Naive B cell (primary cell): ENCODE data around the gene AHCYL2. TPM values are rescaled to one million over a fixed set of nuclear protein-coding genes. Genes with fewer than 3 reads are reported as not detected.
"Not testable (repeated sequence)": the region's sequence is repeated elsewhere in the genome, so short reads cannot be mapped to it uniquely, and the experiment has no call there.

Source experiments
- ATAC-seq, 2 donors: fragments of 150-1000 bp; cut with Tn5 transposase; 2 replicates each; pipeline ENCODE4 v1.10.0; 2021; ENCODE audit warnings: low read depth in 2 of 2, mild to moderate bottlenecking in 2 of 2, moderate library complexity in 2 of 2
- DNase-seq: peaks from one replicate; pipeline ENCODE4 v3.0.0; 2022
- H3K27ac Mint-ChIP-seq, 6 donors: one replicate each; pipeline ENCODE4 v1.8.0; 2020 to 2022; ENCODE audit warnings: mild to moderate bottlenecking in 6 of 6, mixed read lengths in 6 of 6, moderate library complexity in 5 of 6, inconsistent platforms in 2 of 6
- H3K27me3 Mint-ChIP-seq, 3 donors: one replicate each; pipeline ENCODE4 v1.8.0; 2021 to 2022; ENCODE audit warnings: mixed read lengths in 3 of 3, mild to moderate bottlenecking in 1 of 3
- H3K36me3 Mint-ChIP-seq, 2 donors: one replicate each; pipeline ENCODE4 v1.8.0; 2020 to 2022; ENCODE audit warnings: mixed read lengths in 2 of 2, inconsistent platforms in 1 of 2, mild to moderate bottlenecking in 1 of 2
- H3K4me1 Mint-ChIP-seq, 3 donors: one replicate each; pipeline ENCODE4 v1.8.0; 2020 to 2022; ENCODE audit warnings: mixed read lengths in 3 of 3, inconsistent platforms in 1 of 3, mild to moderate bottlenecking in 1 of 3, moderate library complexity in 1 of 3
- H3K4me3 Mint-ChIP-seq, 8 donors: one replicate each; pipeline ENCODE4 v1.8.0; 2020 to 2022; ENCODE audit warnings: mild to moderate bottlenecking in 8 of 8, mixed read lengths in 8 of 8, moderate library complexity in 8 of 8, inconsistent platforms in 2 of 8
- H3K9me3 Mint-ChIP-seq, 7 donors: one replicate each; pipeline ENCODE4 v1.8.0; 2020 to 2022; ENCODE audit warnings: mixed read lengths in 7 of 7, mild to moderate bottlenecking in 5 of 7, inconsistent platforms in 2 of 7, moderate library complexity in 1 of 7
- polyA plus RNA-seq, 6 donors: library from polyadenylated mRNA; unstranded; fragments of 300-500 nt; fragmentation: Illumina TruSeq; gene quantifications; one replicate each; pipeline ENCODE4 v1.2.3, GENCODE V29; 2021; ENCODE audit warnings: low read depth in 6 of 6

AHCYL2 gene
- polyA plus RNA-seq, 6 donors from 2014 or later: 3.6 to 9.9 (median 5.3) TPM

DNA sequence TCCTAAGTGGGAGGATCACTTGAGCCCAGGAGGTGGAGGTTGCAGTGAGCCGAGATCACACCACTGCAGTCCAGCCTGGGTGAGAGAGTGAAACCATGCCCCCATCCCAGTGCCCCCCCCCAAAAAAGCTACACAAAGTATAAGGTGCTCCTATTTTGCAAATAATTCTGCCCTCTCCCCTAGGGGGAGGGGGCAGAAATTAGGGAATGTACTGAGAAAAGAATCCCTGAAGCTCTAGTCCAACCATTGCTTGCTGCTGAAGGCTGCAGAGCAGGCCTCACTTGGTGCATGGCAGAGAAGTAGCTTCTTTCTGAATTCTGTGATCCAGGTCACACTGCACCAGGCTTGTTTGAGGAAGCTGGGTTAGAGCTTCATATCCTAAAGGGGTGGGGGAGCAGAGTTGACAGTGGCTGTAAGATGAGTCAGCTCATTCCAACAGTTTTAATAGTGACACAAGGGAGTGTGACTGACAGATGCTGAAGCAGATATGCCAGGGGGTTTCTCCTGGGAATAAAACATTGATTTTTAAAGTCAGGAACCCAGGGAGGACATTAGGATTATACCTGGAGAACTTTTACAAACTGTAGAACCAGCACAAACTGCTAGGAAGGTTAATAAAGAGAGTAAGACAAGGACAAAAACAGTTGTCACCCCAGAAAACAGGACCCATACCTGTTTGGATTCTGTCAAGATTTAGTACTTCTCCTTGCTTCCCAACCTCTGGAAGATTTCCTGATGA, 176.6 kb downstream of the AHCYL2 start:
- H3K36me3 Mint-ChIP-seq: peaks cover 7 to 17% of the 10 kb centered on the region in 2 donors
- H3K4me1 Mint-ChIP-seq: no peaks in the 10 kb centered on the region
- no peaks in the 10 kb centered on the region for H3K27me3 Mint-ChIP-seq
- DNase-seq: no peak
- H3K4me3 Mint-ChIP-seq: no peak overlapping the region
- no peaks in the 10 kb centered on the region for H3K9me3 Mint-ChIP-seq
- no peak for ATAC-seq
- H3K27ac Mint-ChIP-seq: peak overlapping the region in 1 of 6 donors; percentile 72

- DNase-seq (no peak), ATAC-seq (no peak)
- H3K27ac Mint-ChIP-seq: peak overlapping the region in 1 of 6 donors; percentile 5
- no peaks in the 10 kb centered on the region for H3K27me3 Mint-ChIP-seq
- H3K4me3 Mint-ChIP-seq: no peak overlapping the region
- H3K36me3 Mint-ChIP-seq: peaks cover 7 to 15% of the 10 kb centered on the region in 2 donors
- no peaks in the 10 kb centered on the region for H3K9me3 Mint-ChIP-seq
- H3K4me1 Mint-ChIP-seq: no peaks in the 10 kb centered on the region
Observed at GRCh38 chr7:129401967-129402860, 177.4 kb downstream of the AHCYL2 start.

GRCh38 chr7:129405527-129405926, 180.7 kb downstream of the AHCYL2 start:
- Mint-ChIP-seq H3K9me3 (no peaks in the 10 kb centered on the region), H3K4me3 (no peak overlapping the region), H3K27ac (no peak overlapping the region), H3K36me3 (peaks cover 27 to 28% of the 10 kb centered on the region in 2 donors), H3K4me1 (no peaks in the 10 kb centered on the region), H3K27me3 (no peaks in the 10 kb centered on the region)
- ATAC-seq (no peak), DNase-seq (no peak)

- H3K27me3 Mint-ChIP-seq, H3K4me3 Mint-ChIP-seq, DNase-seq, H3K4me1 Mint-ChIP-seq, ATAC-seq, H3K9me3 Mint-ChIP-seq: not testable (repeated sequence)
- Mint-ChIP-seq H3K36me3 (peaks cover 40 to 52% of the 10 kb centered on the region in 2 donors), H3K27ac (peak overlapping the region in 1 of 6 donors; percentile 3)
Observed at GRCh38 chr7:129410238-129410637, 185.4 kb downstream of the AHCYL2 start.

GRCh38 chr7:129412501-129412900, 187.7 kb downstream of the AHCYL2 start:
- ATAC-seq: no peak
- peaks cover 38 to 43% of the 10 kb centered on the region in 2 donors for H3K36me3 Mint-ChIP-seq
- no peak overlapping the region for H3K27ac Mint-ChIP-seq
- no peaks in the 10 kb centered on the region for H3K27me3 Mint-ChIP-seq
- peaks cover 0 to 10% (median 3%) of the 10 kb centered on the region in 7 donors for H3K9me3 Mint-ChIP-seq
- no peak overlapping the region for H3K4me3 Mint-ChIP-seq
- no peak for DNase-seq
- H3K4me1 Mint-ChIP-seq: no peaks in the 10 kb centered on the region

DNA sequence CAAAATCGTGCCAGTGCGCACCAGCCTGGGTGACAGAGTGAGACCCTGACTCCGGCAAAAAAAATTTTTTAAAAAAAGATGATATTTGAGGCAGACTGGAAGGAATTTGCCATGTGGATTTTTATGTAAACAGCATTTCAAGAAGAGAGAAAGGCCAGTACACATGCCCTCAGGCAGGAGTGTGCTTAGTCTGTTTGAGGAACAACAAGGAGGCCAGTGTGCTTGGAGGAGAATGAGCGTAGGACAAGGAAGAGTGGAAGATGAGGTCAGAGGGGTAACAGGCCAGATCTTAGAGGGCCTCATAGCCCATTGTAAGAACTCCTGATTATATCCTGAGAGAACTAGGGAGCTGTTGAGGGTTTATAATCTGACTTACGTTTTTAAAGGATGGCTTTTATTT, 192.2 kb downstream of the AHCYL2 start:
- no peaks in the 10 kb centered on the region for H3K4me1 Mint-ChIP-seq
- DNase-seq: no peak
- H3K27me3 Mint-ChIP-seq: no peaks in the 10 kb centered on the region
- peaks cover 0 to 7% (median 0%) of the 10 kb centered on the region in 7 donors for H3K9me3 Mint-ChIP-seq
- H3K27ac Mint-ChIP-seq: no peak overlapping the region
- H3K4me3 Mint-ChIP-seq: no peak overlapping the region
- ATAC-seq: no peak
- peaks cover 21 to 25% of the 10 kb centered on the region in 2 donors for H3K36me3 Mint-ChIP-seq

- ATAC-seq: no peak
- peaks cover 7 to 20% of the 10 kb centered on the region in 2 donors for H3K36me3 Mint-ChIP-seq
- no peak for DNase-seq
- no peaks in the 10 kb centered on the region for H3K27me3 Mint-ChIP-seq
- H3K4me1 Mint-ChIP-seq: no peaks in the 10 kb centered on the region
- no peak overlapping the region for H3K27ac Mint-ChIP-seq
- H3K4me3 Mint-ChIP-seq: no peak overlapping the region
- no peaks in the 10 kb centered on the region for H3K9me3 Mint-ChIP-seq
Observed at GRCh38 chr7:129421717-129422250, 197.0 kb downstream of the AHCYL2 start.

GRCh38 chr7:129422727-129423126, 197.9 kb downstream of the AHCYL2 start:
- H3K36me3 Mint-ChIP-seq: peaks cover 7 to 20% of the 10 kb centered on the region in 2 donors
- no peak overlapping the region for H3K27ac Mint-ChIP-seq
- no peak for ATAC-seq
- H3K27me3 Mint-ChIP-seq: no peaks in the 10 kb centered on the region
- H3K4me1 Mint-ChIP-seq: no peaks in the 10 kb centered on the region
- H3K4me3 Mint-ChIP-seq: no peak overlapping the region
- H3K9me3 Mint-ChIP-seq: no peaks in the 10 kb centered on the region
- no peak for DNase-seq

DNA sequence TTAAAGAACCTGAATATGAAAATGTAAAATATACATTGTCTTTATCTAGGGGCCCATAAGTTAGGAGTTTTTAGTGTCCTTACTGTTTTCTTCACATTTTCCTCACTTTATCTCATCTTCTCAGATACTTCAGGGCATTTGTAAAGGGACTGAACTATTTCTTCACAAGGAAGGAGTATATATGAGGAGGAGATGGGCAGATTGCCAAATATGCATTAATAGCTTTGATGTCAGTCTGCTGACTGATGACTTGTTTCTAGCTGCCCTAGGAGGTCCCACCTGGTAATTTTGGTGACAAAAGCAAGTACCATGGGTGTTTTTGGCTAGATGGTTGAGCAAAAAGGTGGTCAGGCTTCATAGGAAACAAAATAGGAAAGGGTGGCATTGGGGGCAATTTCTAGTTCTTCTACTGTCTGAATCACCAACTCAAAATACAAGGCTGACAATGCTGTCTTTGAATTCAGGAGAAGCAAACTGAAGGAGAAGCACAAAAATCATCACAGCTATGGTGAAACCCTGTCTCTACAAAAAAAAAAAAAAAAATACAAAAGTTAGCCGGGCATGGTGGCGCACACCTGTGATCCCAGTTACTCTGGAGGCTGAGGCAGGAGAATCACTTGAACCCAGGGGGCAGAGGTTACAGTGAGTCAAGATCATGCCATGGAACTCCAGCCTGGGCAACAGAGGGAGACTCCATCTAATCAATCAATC, 199.0 kb downstream of the AHCYL2 start:
- Mint-ChIP-seq H3K27ac (no peak overlapping the region), H3K27me3 (no peaks in the 10 kb centered on the region), H3K4me1 (no peaks in the 10 kb centered on the region), H3K4me3 (no peak overlapping the region), H3K36me3 (peaks cover 2 to 18% of the 10 kb centered on the region in 2 donors), H3K9me3 (no peaks in the 10 kb centered on the region)
- no peak for DNase-seq
- ATAC-seq: no peak

DNA sequence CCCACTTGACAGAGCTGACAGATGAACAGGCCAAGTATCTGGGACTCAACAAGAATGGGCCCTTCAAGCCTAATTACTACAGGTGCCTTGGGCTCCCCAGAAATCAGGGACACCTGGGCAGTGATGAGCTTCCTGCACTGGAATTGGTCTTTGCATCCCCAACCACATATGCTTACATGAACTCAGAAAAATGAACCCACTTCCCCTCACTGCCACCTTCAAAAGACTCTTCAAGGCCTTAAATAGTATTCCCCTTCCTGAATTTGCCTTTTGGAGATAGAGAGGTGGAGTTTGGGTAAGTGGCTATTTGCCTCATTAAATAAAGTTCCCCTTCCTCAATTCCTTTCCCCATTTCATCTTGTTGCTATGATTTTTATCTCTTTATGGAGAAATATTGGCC, 201.7 kb downstream of the AHCYL2 start:
- Mint-ChIP-seq H3K4me1 (no peaks in the 10 kb centered on the region), H3K9me3 (no peaks in the 10 kb centered on the region), H3K36me3 (peaks cover 0 to 14% of the 10 kb centered on the region in 2 donors), H3K4me3 (no peak overlapping the region), H3K27me3 (no peaks in the 10 kb centered on the region), H3K27ac (peak overlapping the region in 2 of 6 donors; percentile 31 to 51)
- ATAC-seq (no peak), DNase-seq (no peak)

- no peak overlapping the region for H3K27ac Mint-ChIP-seq
- peaks cover 0 to 13% of the 10 kb centered on the region in 2 donors for H3K36me3 Mint-ChIP-seq
- peaks cover 1 to 3% (median 2%) of the 10 kb centered on the region in 3 donors for H3K27me3 Mint-ChIP-seq
- no peaks in the 10 kb centered on the region for H3K9me3 Mint-ChIP-seq
- no peak overlapping the region for H3K4me3 Mint-ChIP-seq
- peaks cover under 1 to 1% (median under 1%) of the 10 kb centered on the region in 3 donors for H3K4me1 Mint-ChIP-seq
- DNase-seq (no peak), ATAC-seq (no peak)
Observed at GRCh38 chr7:129427526-129428045, 202.8 kb downstream of the AHCYL2 start.

- Mint-ChIP-seq H3K27ac (no peak overlapping the region), H3K9me3 (no peaks in the 10 kb centered on the region), H3K4me3 (peak overlapping the region in 2 of 8 donors; percentile 93 to 97), H3K36me3 (peaks cover 0 to 5% of the 10 kb centered on the region in 2 donors), H3K27me3 (peaks cover 20 to 34% (median 34%) of the 10 kb centered on the region in 3 donors), H3K4me1 (peaks cover 19 to 22% (median 21%) of the 10 kb centered on the region in 3 donors)
- DNase-seq (no peak), ATAC-seq (no peak)
Observed at GRCh38 chr7:129431911-129432643, 207.2 kb downstream of the AHCYL2 start.
